HepG2 (cell line): ENCODE results near the gene ANKRD65. TPM values are rescaled to one million over a fixed set of nuclear protein-coding genes. Genes with fewer than 3 reads are reported as not detected.

Experiments
- ATM ChIP-seq: fragments of 450-650 bp; IDR thresholded peaks from 2 replicates; pipeline ENCODE4 v1.7.1; 2017; ENCODE audit warnings: mild to moderate bottlenecking, borderline replicate concordance
- CCAR2 ChIP-seq: fragments of 200-400 bp; formaldehyde crosslinking; optimal IDR thresholded peaks from 2 replicates; pipeline ENCODE3; 2018; ENCODE audit warnings: low read depth, mild to moderate bottlenecking, low read length, moderate library complexity
- CHD2 ChIP-seq: IDR thresholded peaks from 2 replicates; pipeline ENCODE4 v1.6.1; 2011; ENCODE audit warnings: low read depth, low read length, improper control_type of control experiment
- EED ChIP-seq: sonication (generic); formaldehyde crosslinking; IDR thresholded peaks from 2 replicates; pipeline ENCODE4 v1.5.0; 2020; ENCODE audit warnings: mild to moderate bottlenecking, missing genetic modification reagents
- EZH2 ChIP-seq: conservative IDR thresholded peaks from 2 replicates; pipeline ENCODE4 v1.6.1; 2012; ENCODE audit warnings: mild to moderate bottlenecking, low read depth, low read length, moderate library complexity
- FOSL1 ChIP-seq: sonication (generic); formaldehyde crosslinking; IDR thresholded peaks from 2 replicates; pipeline ENCODE4 v1.9.0; 2021; ENCODE audit warnings: missing genetic modification reagents, borderline replicate concordance
- GPN1 ChIP-seq: sonication (generic); formaldehyde crosslinking; IDR thresholded peaks from 2 replicates; pipeline ENCODE4 v1.5.1; 2020; ENCODE audit warnings: missing genetic modification reagents, borderline replicate concordance
- NFKB2 ChIP-seq: sonication (generic); formaldehyde crosslinking; IDR thresholded peaks from 2 replicates; pipeline ENCODE4 v1.4.0; 2020; ENCODE audit warnings: missing genetic modification reagents, borderline replicate concordance
- NRL ChIP-seq: sonication (generic); formaldehyde crosslinking; IDR thresholded peaks from 2 replicates; pipeline ENCODE4 v1.5.0; 2020; ENCODE audit warnings: missing genetic modification reagents, mild to moderate bottlenecking, moderate library complexity, borderline replicate concordance
- SOX5 ChIP-seq: IDR thresholded peaks from 2 replicates; pipeline ENCODE4 v1.6.1; 2016; ENCODE audit warnings: borderline replicate concordance
- SP5 ChIP-seq: IDR thresholded peaks from 2 replicates; pipeline ENCODE4 v1.6.1; 2016; ENCODE audit warnings: low read depth, borderline replicate concordance
- ZNF124 ChIP-seq: sonication (generic); formaldehyde crosslinking; IDR thresholded peaks from 2 replicates; pipeline ENCODE4 v1.4.0; 2020; ENCODE audit warnings: missing genetic modification reagents
- ZNF263 ChIP-seq: sonication (generic); formaldehyde crosslinking; IDR thresholded peaks from 2 replicates; pipeline ENCODE4 v1.4.0; 2020; ENCODE audit warnings: missing genetic modification reagents
- ZNF414 ChIP-seq: sonication (generic); formaldehyde crosslinking; IDR thresholded peaks from 2 replicates; pipeline ENCODE4 v1.5.0; 2020; ENCODE audit warnings: missing genetic modification reagents
- ZNF549 ChIP-seq: sonication (generic); formaldehyde crosslinking; IDR thresholded peaks from 2 replicates; pipeline ENCODE4 v1.5.0; 2020; ENCODE audit warnings: missing genetic modification reagents
- ZNF563 ChIP-seq: sonication (generic); formaldehyde crosslinking; IDR thresholded peaks from 2 replicates; pipeline ENCODE4 v1.8.0; 2022; ENCODE audit warnings: mild to moderate bottlenecking, moderate library complexity, missing genetic modification reagents
- ZNF564 ChIP-seq: sonication (generic); formaldehyde crosslinking; IDR thresholded peaks from 2 replicates; pipeline ENCODE4 v1.8.1; 2023; ENCODE audit warnings: mild to moderate bottlenecking, missing genetic modification reagents
- ZNF569 ChIP-seq: sonication (generic); formaldehyde crosslinking; IDR thresholded peaks from 2 replicates; pipeline ENCODE4 v1.5.0; 2020; ENCODE audit warnings: mild to moderate bottlenecking, missing genetic modification reagents, moderate library complexity, borderline replicate concordance
- ZNF672 ChIP-seq: sonication (generic); formaldehyde crosslinking; IDR thresholded peaks from 2 replicates; pipeline ENCODE4 v1.8.1; 2022; ENCODE audit warnings: missing genetic modification reagents
- ZNF674 ChIP-seq: sonication (generic); formaldehyde crosslinking; IDR thresholded peaks from 2 replicates; pipeline ENCODE4 v1.5.0; 2020; ENCODE audit warnings: low read depth, mild to moderate bottlenecking, missing genetic modification reagents
- ZNF704 ChIP-seq: sonication (generic); formaldehyde crosslinking; IDR thresholded peaks from 2 replicates; pipeline ENCODE4 v1.8.1; 2023; ENCODE audit warnings: mild to moderate bottlenecking, inconsistent platforms, moderate library complexity, missing genetic modification reagents, borderline replicate concordance
- ZNF775 ChIP-seq: sonication (generic); formaldehyde crosslinking; IDR thresholded peaks from 2 replicates; pipeline ENCODE4 v1.4.0; 2020; ENCODE audit warnings: missing genetic modification reagents, mild to moderate bottlenecking, moderate library complexity, borderline replicate concordance
- polyA plus RNA-seq, 8 experiments: library from polyadenylated mRNA; depleted of rRNA in 3 of 8; stranded (reverse) in 7 of 8; unstranded in 1 of 8; fragments of >200 nt; fragmentation: Illumina TruSeq in 4 of 8; extraction: Trizol in 4 of 8; gene quantifications; 2 replicates each; pipeline versions ENCODE4 v1.2.1 to v1.2.3, GENCODE V29; 2011 to 2016; ENCODE audit warnings: low read depth in 4 of 8, missing spikeins in 1 of 8, mixed read lengths in 1 of 8; ENCODE audit not compliant: insufficient read depth in 1 of 8
- total RNA-seq, 5 experiments: library from RNA; depleted of rRNA; stranded (reverse); fragments of >200 nt; fragmentation: Illumina TruSeq; extraction: Trizol; gene quantifications; 2 replicates each; pipeline ENCODE4 v1.2.3, GENCODE V29; 2016; ENCODE audit warnings: low read depth in 1 of 5
- TF ChIP-seq, protein P1 (sequence below): sonication (generic); formaldehyde crosslinking; IDR thresholded peaks from 2 replicates; pipeline ENCODE4 v1.8.0; 2022; ENCODE audit warnings: mild to moderate bottlenecking, missing genetic modification reagents, moderate library complexity
- TF ChIP-seq, protein P2 (sequence below): IDR thresholded peaks from 2 replicates; pipeline ENCODE4 v1.6.1; 2016; ENCODE audit warnings: control low read depth
- TF ChIP-seq, protein P3 (sequence below): sonication (generic); formaldehyde crosslinking; IDR thresholded peaks from 2 replicates; pipeline ENCODE4 v1.4.0; 2020; ENCODE audit warnings: missing genetic modification reagents

The ANKRD65 gene
- total and polyA plus RNA-seq, 2 of the 13 experiments (the other 11 are each of a cell fraction or from before 2014, with no cell fraction given) = 12.1 to 30.1 TPM

GRCh38 chr1:1400576-1401456, 20.3 kb downstream of the ANKRD65 start (continued):
- no peak; the same call in 1 of the 2 replicates for TF ChIP-seq ZNF563 (CRISPR knock-in tag)
- TF ChIP-seq ZNF775 (CRISPR knock-in tag) = no peak
- TF ChIP-seq CCAR2 = peak; percentile 45
- peak; percentile 92 for TF ChIP-seq ZNF414 (CRISPR knock-in tag)
- peak; percentile 47 for TF ChIP-seq NRL (CRISPR knock-in tag)
- TF ChIP-seq ZNF564 (CRISPR knock-in tag) = no peak
- no peak for TF ChIP-seq ATM
- TF ChIP-seq ZNF263 (CRISPR knock-in tag) = peak; percentile 70
- TF ChIP-seq, protein P1, sequence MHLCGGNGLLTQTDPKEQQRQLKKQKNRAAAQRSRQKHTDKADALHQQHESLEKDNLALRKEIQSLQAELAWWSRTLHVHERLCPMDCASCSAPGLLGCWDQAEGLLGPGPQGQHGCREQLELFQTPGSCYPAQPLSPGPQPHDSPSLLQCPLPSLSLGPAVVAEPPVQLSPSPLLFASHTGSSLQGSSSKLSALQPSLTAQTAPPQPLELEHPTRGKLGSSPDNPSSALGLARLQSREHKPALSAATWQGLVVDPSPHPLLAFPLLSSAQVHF (CRISPR knock-in tag) = peak; percentile 52; the same call in 1 of the 2 replicates
- TF ChIP-seq ZNF549 (CRISPR knock-in tag) = no peak
- TF ChIP-seq FOSL1 = no peak; the same call in 1 of the 2 replicates
- TF ChIP-seq ZNF124 (CRISPR knock-in tag) = peak; percentile 90
- TF ChIP-seq ZNF704 (CRISPR knock-in tag) = 0 out of 2 replicates have a peak, but pooled peaks have one; percentile 52
- TF ChIP-seq, protein P2, sequence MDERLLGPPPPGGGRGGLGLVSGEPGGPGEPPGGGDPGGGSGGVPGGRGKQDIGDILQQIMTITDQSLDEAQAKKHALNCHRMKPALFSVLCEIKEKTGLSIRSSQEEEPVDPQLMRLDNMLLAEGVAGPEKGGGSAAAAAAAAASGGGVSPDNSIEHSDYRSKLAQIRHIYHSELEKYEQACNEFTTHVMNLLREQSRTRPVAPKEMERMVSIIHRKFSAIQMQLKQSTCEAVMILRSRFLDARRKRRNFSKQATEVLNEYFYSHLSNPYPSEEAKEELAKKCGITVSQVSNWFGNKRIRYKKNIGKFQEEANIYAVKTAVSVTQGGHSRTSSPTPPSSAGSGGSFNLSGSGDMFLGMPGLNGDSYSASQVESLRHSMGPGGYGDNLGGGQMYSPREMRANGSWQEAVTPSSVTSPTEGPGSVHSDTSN = peak; percentile 60
- TF ChIP-seq NFKB2 (CRISPR knock-in tag) = peak; percentile 68; the same call in 1 of the 2 replicates
- peak; percentile 92 for TF ChIP-seq SOX5
- no peak for TF ChIP-seq EED (CRISPR knock-in tag)
- TF ChIP-seq EZH2 = no peak
- peak; percentile 90 for TF ChIP-seq SP5 (CRISPR knock-in tag)
- TF ChIP-seq ZNF672 (CRISPR knock-in tag) = no peak; the same call in 1 of the 2 replicates
- TF ChIP-seq, protein P3, sequence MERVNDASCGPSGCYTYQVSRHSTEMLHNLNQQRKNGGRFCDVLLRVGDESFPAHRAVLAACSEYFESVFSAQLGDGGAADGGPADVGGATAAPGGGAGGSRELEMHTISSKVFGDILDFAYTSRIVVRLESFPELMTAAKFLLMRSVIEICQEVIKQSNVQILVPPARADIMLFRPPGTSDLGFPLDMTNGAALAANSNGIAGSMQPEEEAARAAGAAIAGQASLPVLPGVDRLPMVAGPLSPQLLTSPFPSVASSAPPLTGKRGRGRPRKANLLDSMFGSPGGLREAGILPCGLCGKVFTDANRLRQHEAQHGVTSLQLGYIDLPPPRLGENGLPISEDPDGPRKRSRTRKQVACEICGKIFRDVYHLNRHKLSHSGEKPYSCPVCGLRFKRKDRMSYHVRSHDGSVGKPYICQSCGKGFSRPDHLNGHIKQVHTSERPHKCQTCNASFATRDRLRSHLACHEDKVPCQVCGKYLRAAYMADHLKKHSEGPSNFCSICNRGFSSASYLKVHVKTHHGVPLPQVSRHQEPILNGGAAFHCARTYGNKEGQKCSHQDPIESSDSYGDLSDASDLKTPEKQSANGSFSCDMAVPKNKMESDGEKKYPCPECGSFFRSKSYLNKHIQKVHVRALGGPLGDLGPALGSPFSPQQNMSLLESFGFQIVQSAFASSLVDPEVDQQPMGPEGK = peak; percentile 94
- peak; percentile 47; the same call in 1 of the 2 replicates for TF ChIP-seq CHD2
- TF ChIP-seq ZNF569 (CRISPR knock-in tag) = no peak
- TF ChIP-seq GPN1 (CRISPR knock-in tag) = no peak
- no peak for TF ChIP-seq ZNF674 (CRISPR knock-in tag)
